Trophoblast cell (in vitro differentiated cells and primary cell): ENCODE data around the gene ABCG2.

Experiments used
- DNase-seq, 2 donors: peaks; one replicate each; pipeline ENCODE4 v3.0.0-alpha.2; 2016
- H2AFZ ChIP-seq: 2 replicates; pipeline ENCODE4 v1.6.1; 2013; ENCODE audit warnings: low read length, moderate library complexity, mild to moderate bottlenecking; ENCODE audit not compliant: insufficient read depth, poor library complexity
- H2AK5ac ChIP-seq: 2 replicates; pipeline ENCODE4 v1.6.1; 2013; ENCODE audit warnings: mild to moderate bottlenecking, low read length
- H2BK120ac ChIP-seq: 2 replicates; pipeline ENCODE4 v1.6.1; 2013; ENCODE audit warnings: low read length, mild to moderate bottlenecking, moderate library complexity; ENCODE audit not compliant: insufficient read depth, poor library complexity
- H2BK12ac ChIP-seq: 2 replicates; pipeline ENCODE4 v1.6.1; 2013; ENCODE audit warnings: mild to moderate bottlenecking, low read length, moderate library complexity
- H2BK5ac ChIP-seq: 2 replicates; pipeline ENCODE4 v1.6.1; 2013; ENCODE audit warnings: low read length, low read depth, moderate library complexity, mild to moderate bottlenecking; ENCODE audit not compliant: poor library complexity
- H3K14ac ChIP-seq: 2 replicates; pipeline ENCODE4 v1.6.1; 2013; ENCODE audit warnings: mild to moderate bottlenecking, low read length
- H3K18ac ChIP-seq: 2 replicates; pipeline ENCODE4 v1.6.1; 2013; ENCODE audit warnings: mild to moderate bottlenecking, low read length
- H3K23ac ChIP-seq: 2 replicates; pipeline ENCODE4 v1.6.1; 2013; ENCODE audit warnings: low read length
- H3K27ac ChIP-seq: 2 replicates; pipeline ENCODE4 v1.5.1; 2013; ENCODE audit warnings: low read depth, mild to moderate bottlenecking, inconsistent platforms, low read length, moderate library complexity
- H3K27me3 ChIP-seq: 2 replicates; pipeline ENCODE4 v1.6.1; 2013; ENCODE audit warnings: inconsistent platforms, mild to moderate bottlenecking, low read length, moderate library complexity; ENCODE audit not compliant: insufficient read depth
- H3K36me3 ChIP-seq, 2 experiments: 1 replicate in 1 of 2; 2 replicates in 1 of 2; pipeline ENCODE4 v1.6.1; 2013; ENCODE audit warnings: low read length in 2 of 2, mild to moderate bottlenecking in 2 of 2, moderate library complexity in 1 of 2; ENCODE audit not compliant: insufficient read depth in 2 of 2, control insufficient read depth in 1 of 2
- H3K4ac ChIP-seq: 2 replicates; pipeline ENCODE4 v1.6.1; 2013; ENCODE audit warnings: low read depth, mild to moderate bottlenecking, low read length, moderate library complexity
- H3K4me1 ChIP-seq, 2 experiments: 1 replicate in 1 of 2; 2 replicates in 1 of 2; pipeline ENCODE4 v1.6.1; 2013; ENCODE audit warnings: low read length in 2 of 2, mild to moderate bottlenecking in 2 of 2, moderate library complexity in 1 of 2; ENCODE audit not compliant: insufficient read depth in 2 of 2, control insufficient read depth in 1 of 2
- H3K4me2 ChIP-seq: 2 replicates; pipeline ENCODE4 v1.6.1; 2013; ENCODE audit warnings: inconsistent platforms, mild to moderate bottlenecking, low read length, moderate library complexity
- H3K4me3 ChIP-seq: 2 replicates; pipeline ENCODE4 v1.5.1; 2013; ENCODE audit warnings: mild to moderate bottlenecking, low read depth, low read length, inconsistent platforms
- H3K79me1 ChIP-seq: one replicate; pipeline ENCODE4 v1.6.1; 2013; ENCODE audit warnings: low read length
- H3K79me2 ChIP-seq: 2 replicates; pipeline ENCODE4 v1.6.1; 2013; ENCODE audit warnings: low read length, mild to moderate bottlenecking; ENCODE audit not compliant: control insufficient read depth, insufficient read depth, poor library complexity
- H3K9ac ChIP-seq: 2 replicates; pipeline ENCODE4 v1.6.1; 2013; ENCODE audit warnings: mild to moderate bottlenecking, low read length
- H3K9me3 ChIP-seq: 2 replicates; pipeline ENCODE4 v1.6.1; 2013; ENCODE audit warnings: low read depth, mild to moderate bottlenecking, control low read depth, inconsistent platforms, low read length; ENCODE audit not compliant: insufficient read depth
- H4K12ac ChIP-seq: 2 replicates; pipeline ENCODE4 v1.6.1; 2013; ENCODE audit warnings: low read depth, mild to moderate bottlenecking, low read length, moderate library complexity
- H4K8ac ChIP-seq: 2 replicates; pipeline ENCODE4 v1.6.1; 2013; ENCODE audit warnings: low read depth, mild to moderate bottlenecking, low read length, moderate library complexity
- H4K91ac ChIP-seq: one replicate; pipeline ENCODE4 v1.6.1; 2013; ENCODE audit warnings: low read depth, mild to moderate bottlenecking, low read length, moderate library complexity
- WGBS: extraction: QIAGEN DNeasy Blood & Tissue Kit; methylation state at CpG from one replicate; pipeline ENCODE4 v1.1.7; 2013; ENCODE audit warnings: missing lambda C conversion rate; ENCODE audit not compliant: insufficient read length, insufficient coverage; ENCODE audit errors: extremely low coverage; 5-methylcytosine and 5-hydroxymethylcytosine counted together

The ABCG2 gene

GRCh38 chr4:88169298-88169697 lies 10.9 kb upstream of the ABCG2 start:
- Histone ChIP-seq H3K79me1 (no peaks in the 10 kb centered on the region), H3K36me3 (no peaks in the 10 kb centered on the region), H2BK120ac (no peak overlapping the region), H4K91ac (no peak overlapping the region), H3K79me2 (no peaks in the 10 kb centered on the region), H3K18ac (no peak overlapping the region), H3K4me1 (no peaks in the 10 kb centered on the region), H3K23ac (no peak overlapping the region), H4K8ac (no peak overlapping the region), H3K9me3 (no peaks in the 10 kb centered on the region), H4K12ac (no peak overlapping the region), H2BK12ac (no peak overlapping the region), H2BK5ac (no peak overlapping the region), H3K4ac (no peak overlapping the region), H2AK5ac (no peak overlapping the region), H3K14ac (no peak overlapping the region), H3K4me2 (no peak overlapping the region), H3K27ac (no peak overlapping the region), H2AFZ (no peak overlapping the region), H3K27me3 (no peaks in the 10 kb centered on the region), H3K4me3 (no peak overlapping the region), H3K9ac (no peak overlapping the region)
- WGBS: no CpG with 5 or more reads among the region's 2 CpGs
- no peak for DNase-seq

GRCh38 chr4:88166608-88167007 lies 8.2 kb upstream of the ABCG2 start:
- WGBS: no CpG with 5 or more reads among the region's 3 CpGs
- no peak overlapping the region for H4K12ac ChIP-seq
- H2BK12ac ChIP-seq: peak overlapping the region; percentile 58
- no peak overlapping the region for H3K9ac ChIP-seq
- peaks cover 3% of the 10 kb centered on the region for H3K79me1 ChIP-seq
- H3K23ac ChIP-seq: no peak overlapping the region
- no peak overlapping the region for H3K4ac ChIP-seq
- H3K4me3 ChIP-seq: no peak overlapping the region
- no peaks in the 10 kb centered on the region for H3K9me3 ChIP-seq
- no peak overlapping the region for H3K14ac ChIP-seq
- no peak overlapping the region for H4K91ac ChIP-seq
- no peaks in the 10 kb centered on the region for H3K36me3 ChIP-seq
- H3K27me3 ChIP-seq: no peaks in the 10 kb centered on the region
- no peak for DNase-seq
- no peak overlapping the region for H2AK5ac ChIP-seq
- H2AFZ ChIP-seq: no peak overlapping the region
- H3K27ac ChIP-seq: no peak overlapping the region
- H3K79me2 ChIP-seq: no peaks in the 10 kb centered on the region
- H3K4me2 ChIP-seq: no peak overlapping the region
- no peak overlapping the region for H3K18ac ChIP-seq
- no peak overlapping the region for H2BK120ac ChIP-seq
- peaks cover 0 to 2% of the 10 kb centered on the region in 2 experiments for H3K4me1 ChIP-seq
- H4K8ac ChIP-seq: no peak overlapping the region
- no peak overlapping the region for H2BK5ac ChIP-seq

- Histone ChIP-seq H3K4me1 (peaks cover 0 to 2% of the 10 kb centered on the region in 2 experiments), H3K79me1 (peaks cover 12% of the 10 kb centered on the region), H3K27me3 (no peaks in the 10 kb centered on the region), H3K4me2 (no peak overlapping the region), H3K9ac (no peak overlapping the region), H3K23ac (no peak overlapping the region), H3K36me3 (no peaks in the 10 kb centered on the region), H3K18ac (no peak overlapping the region), H2AFZ (no peak overlapping the region), H2BK5ac (peak overlapping the region; percentile 19), H4K12ac (no peak overlapping the region), H3K4ac (peak overlapping the region; percentile 67), H4K91ac (peak overlapping the region; percentile 88), H2AK5ac (no peak overlapping the region), H3K9me3 (no peaks in the 10 kb centered on the region), H2BK120ac (peak overlapping the region; percentile 85), H3K79me2 (peaks cover 7% of the 10 kb centered on the region), H3K14ac (peak overlapping the region; percentile 44), H3K4me3 (no peak overlapping the region), H4K8ac (no peak overlapping the region), H3K27ac (no peak overlapping the region), H2BK12ac (peak overlapping the region; percentile 98)
- WGBS: no CpG with 5 or more reads among the region's 6 CpGs
- DNase-seq: no peak
These were observed 4.9 kb upstream of the ABCG2 start for GRCh38 chr4:88163336-88163735.

GRCh38 chr4:88162626-88163025 lies 4.2 kb upstream of the ABCG2 start:
- Histone ChIP-seq H4K12ac (no peak overlapping the region), H3K18ac (no peak overlapping the region), H3K9ac (no peak overlapping the region), H3K4me1 (peaks cover 0 to 2% of the 10 kb centered on the region in 2 experiments), H2AK5ac (no peak overlapping the region), H3K9me3 (no peaks in the 10 kb centered on the region), H4K91ac (no peak overlapping the region), H2BK120ac (no peak overlapping the region), H2BK12ac (no peak overlapping the region), H3K23ac (no peak overlapping the region), H3K79me1 (peaks cover 12% of the 10 kb centered on the region), H3K27me3 (no peaks in the 10 kb centered on the region), H3K27ac (peak overlapping the region; percentile 69), H3K4me3 (no peak overlapping the region), H2AFZ (no peak overlapping the region), H3K4me2 (no peak overlapping the region), H3K36me3 (no peaks in the 10 kb centered on the region), H3K79me2 (peaks cover 7% of the 10 kb centered on the region), H3K4ac (no peak overlapping the region), H4K8ac (no peak overlapping the region), H2BK5ac (no peak overlapping the region), H3K14ac (no peak overlapping the region)
- DNase-seq: no peak
